Esophagus (tissue), 2 donors: ENCODE measurements around the gene CDX1. TPM values are rescaled to one million over a fixed set of nuclear protein-coding genes. Genes with fewer than 3 reads are reported as not detected.
"Not testable (repeated sequence)": the region's sequence is repeated elsewhere in the genome, so short reads cannot be mapped to it uniquely, and the experiment has no call there.

Experiments used
- H3K27ac ChIP-seq, 2 donors: one replicate each; pipeline ENCODE4 v1.5.1; 2013; ENCODE audit warnings: low read depth in 2 of 2, mild to moderate bottlenecking in 2 of 2, inconsistent platforms in 1 of 2, low read length in 1 of 2, moderate library complexity in 1 of 2
- H3K27me3 ChIP-seq, 2 donors: one replicate each; pipeline ENCODE4 v1.6.1; 2013; ENCODE audit warnings: low read length in 2 of 2, control low read depth in 1 of 2, mild to moderate bottlenecking in 1 of 2; ENCODE audit not compliant: insufficient read depth in 2 of 2, control insufficient read depth in 1 of 2
- H3K36me3 ChIP-seq, 2 donors: one replicate each; pipeline ENCODE4 v1.6.1; 2013; ENCODE audit warnings: low read length in 1 of 2; ENCODE audit not compliant: control insufficient read depth in 2 of 2, insufficient read depth in 2 of 2
- H3K4me1 ChIP-seq, 2 donors: one replicate each; pipeline ENCODE4 v1.6.1; 2013; ENCODE audit warnings: low read length in 1 of 2; ENCODE audit not compliant: control insufficient read depth in 2 of 2, insufficient read depth in 2 of 2
- H3K4me3 ChIP-seq, 2 donors: one replicate each; pipeline ENCODE4 v1.5.1; 2013; ENCODE audit warnings: low read length in 2 of 2, mild to moderate bottlenecking in 2 of 2, low read depth in 1 of 2, moderate library complexity in 1 of 2
- H3K9me3 ChIP-seq, 2 donors: one replicate each; pipeline ENCODE4 v1.6.1; 2013; ENCODE audit warnings: mild to moderate bottlenecking in 2 of 2, low read depth in 1 of 2, low read length in 1 of 2, moderate library complexity in 1 of 2; ENCODE audit not compliant: control insufficient read depth in 2 of 2, insufficient read depth in 1 of 2
- WGBS, 2 donors: extraction: QIAGEN DNeasy Blood & Tissue Kit; methylation state at CpG; one replicate each; pipeline ENCODE4 v1.1.7; 2013; 5-methylcytosine and 5-hydroxymethylcytosine counted together
- polyA plus RNA-seq, 2 donors: library from polyadenylated mRNA; stranded (reverse); fragments of 200-250 nt; gene quantifications; one replicate each; pipeline ENCODE4 v1.2.3, GENCODE V29; 2013
- donor health status: healthy with polysubstance abuse.
- donor health status: Bipolar disorder and iron deficiency.

The CDX1 gene
- polyA plus RNA-seq, 2 donors, result 0.08 TPM; not detected in 1

DNA sequence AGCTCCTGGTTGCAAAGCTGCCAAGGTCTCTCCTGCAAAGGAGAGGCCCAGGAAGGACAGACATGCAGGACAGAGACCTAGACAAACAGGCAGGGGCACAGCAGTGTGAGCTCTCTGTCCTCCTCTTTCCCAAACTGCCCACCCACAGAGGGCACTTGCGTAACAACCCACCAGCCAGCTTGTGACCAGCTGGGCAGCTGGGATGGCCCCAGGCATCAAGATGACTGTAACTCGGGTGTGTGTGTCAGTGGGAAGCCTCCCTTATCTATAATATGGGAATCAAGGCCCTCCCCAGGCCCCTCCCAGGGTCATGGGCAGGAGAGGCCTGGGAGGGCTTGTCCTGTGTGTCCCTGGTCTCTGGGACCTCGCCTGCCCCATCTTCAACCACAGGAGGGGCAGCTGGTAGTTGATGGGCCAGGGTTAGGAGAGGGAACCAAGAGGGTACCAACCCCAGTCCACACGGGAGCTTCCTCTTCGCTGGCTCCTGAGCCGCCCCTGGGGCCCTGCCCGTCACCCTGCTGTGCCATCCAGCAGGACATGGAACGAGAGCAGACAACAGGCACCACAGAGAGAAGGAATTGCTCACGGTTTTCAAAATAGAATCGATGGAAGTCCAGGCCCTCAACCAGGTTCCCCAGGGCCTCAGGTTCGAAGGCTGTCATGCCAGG lies 61.2 kb downstream of the CDX1 start:
- no peak overlapping the region for H3K27ac ChIP-seq
- no peaks in the 10 kb centered on the region for H3K27me3 ChIP-seq
- peaks cover 3 to 4% of the 10 kb centered on the region in 2 donors for H3K4me1 ChIP-seq
- H3K4me3 ChIP-seq, result no peak overlapping the region
- H3K9me3 ChIP-seq, result peaks cover 0 to 2% of the 10 kb centered on the region in 2 donors
- WGBS, 2 donors, result 84 to 86% methylated on average over 11 of the region's 11 CpGs
- no peaks in the 10 kb centered on the region for H3K36me3 ChIP-seq

DNA sequence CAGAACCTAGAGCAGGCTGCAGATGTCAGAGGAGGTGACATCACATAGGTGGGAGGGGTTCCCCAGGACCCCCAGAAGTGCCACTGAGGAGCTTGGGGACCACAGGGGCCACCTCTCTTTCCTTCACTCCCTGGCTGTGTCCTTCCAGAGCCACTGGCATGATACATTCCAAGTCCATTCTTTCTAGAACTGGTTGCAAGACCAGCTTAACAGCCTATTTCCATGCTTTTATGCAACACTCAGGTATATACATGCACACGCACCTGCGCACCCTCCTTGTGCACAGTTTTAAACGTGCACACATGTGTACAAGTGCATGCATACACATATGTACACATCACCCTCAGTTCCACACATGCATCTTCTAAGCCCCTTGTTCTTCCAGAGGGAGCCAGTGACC lies 63.0 kb downstream of the CDX1 start:
- no peaks in the 10 kb centered on the region for H3K36me3 ChIP-seq
- WGBS, 2 donors, result 68 to 69% methylated on average over 3 of the region's 3 CpGs
- H3K27me3 ChIP-seq, result no peaks in the 10 kb centered on the region
- H3K9me3 ChIP-seq, result peaks cover 0 to 2% of the 10 kb centered on the region in 2 donors
- no peak overlapping the region for H3K4me3 ChIP-seq
- peaks cover 4 to 5% of the 10 kb centered on the region in 2 donors for H3K4me1 ChIP-seq
- no peak overlapping the region for H3K27ac ChIP-seq

DNA sequence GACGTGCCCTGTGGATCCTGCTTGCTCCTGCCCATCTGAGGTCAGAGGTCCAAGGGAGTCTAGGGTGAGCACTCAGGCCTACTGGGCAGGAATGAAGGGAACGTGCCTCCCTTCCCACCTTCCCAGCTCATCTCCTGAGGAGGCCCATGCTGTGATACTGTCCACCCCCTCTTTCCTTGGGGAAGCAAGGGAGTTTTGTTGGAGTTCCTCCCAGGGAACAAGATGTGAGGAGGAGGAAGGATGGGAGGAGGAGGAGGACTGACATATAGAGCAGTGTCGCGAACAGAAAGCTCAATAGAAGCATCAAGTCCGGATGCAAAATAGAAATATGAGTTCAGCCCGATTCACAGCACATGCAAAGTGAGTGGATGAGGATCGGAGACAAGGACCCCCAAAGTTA lies 64.3 kb downstream of the CDX1 start:
- H3K36me3 ChIP-seq, result no peaks in the 10 kb centered on the region
- H3K4me1 ChIP-seq, result peaks cover 4 to 5% of the 10 kb centered on the region in 2 donors
- 90 to 92% methylated on average over 7 of the region's 7 CpGs for WGBS, 2 donors

DNA sequence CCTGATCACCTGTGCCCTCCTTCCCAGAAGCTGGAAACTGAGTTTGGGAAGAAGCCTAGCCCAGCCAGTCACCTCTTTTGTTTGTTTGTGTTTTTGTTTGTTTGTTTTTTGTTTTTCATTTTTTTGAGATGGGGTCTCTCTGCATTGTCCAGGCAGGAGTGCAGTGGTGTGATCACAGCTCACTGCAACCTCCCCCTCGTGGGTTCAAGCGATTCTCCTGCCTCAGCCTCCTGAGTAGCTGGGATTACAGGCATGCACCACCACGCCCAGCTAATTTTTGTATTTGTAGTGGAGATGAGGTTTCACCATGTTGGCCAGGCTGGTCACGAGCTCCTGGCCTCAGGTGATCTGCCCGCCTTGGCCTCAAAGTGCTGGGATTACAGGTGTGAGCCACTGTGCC lies 67.1 kb downstream of the CDX1 start:
- not testable (repeated sequence) for H3K27me3 ChIP-seq, H3K27ac ChIP-seq, H3K9me3 ChIP-seq, H3K4me3 ChIP-seq, H3K4me1 ChIP-seq, H3K36me3 ChIP-seq
- 79 to 93% methylated on average over 5 of the region's 5 CpGs for WGBS, 2 donors

More for the DNA sequence above, 64.3 kb downstream of the CDX1 start:
- no peak overlapping the region for H3K27ac ChIP-seq
- H3K9me3 ChIP-seq, result peaks cover 0 to 2% of the 10 kb centered on the region in 2 donors
- no peak overlapping the region for H3K4me3 ChIP-seq
- H3K27me3 ChIP-seq, result no peaks in the 10 kb centered on the region

Other genes with a start within 250 kb of the CDX1 start
- gene PDE6A, start 222.0 kb upstream of the CDX1 start, polyA plus RNA-seq, result 1 to 10 TPM; 1.0 to 1.5 TPM
- 1 to 10 TPM; 7.3 to 8.2 TPM for gene SLC26A2, start 206.0 kb upstream of the CDX1 start, polyA plus RNA-seq
- gene TIGD6, start 166.1 kb upstream of the CDX1 start, polyA plus RNA-seq, result 1 to 10 TPM; 2.1 to 2.5 TPM
- gene HMGXB3, start 166.0 kb upstream of the CDX1 start, polyA plus RNA-seq, result 10 to 100 TPM in 1 of 2 donors, 1 to 10 TPM in 1; 9.7 to 13.0 TPM
- gene CSF1R, start 80.2 kb upstream of the CDX1 start, polyA plus RNA-seq, result 1 to 10 TPM; 2.0 to 4.9 TPM
- gene PDGFRB, start 10.9 kb upstream of the CDX1 start, polyA plus RNA-seq, result 1 to 10 TPM; 7.9 to 9.6 TPM
- gene SLC6A7, start 23.3 kb downstream of the CDX1 start, polyA plus RNA-seq, result not detected
- gene CAMK2A, start 123.0 kb downstream of the CDX1 start, polyA plus RNA-seq, result under 1 TPM; 0.11 to 0.24 TPM
- gene ARSI, start 136.1 kb downstream of the CDX1 start, polyA plus RNA-seq, result 1 to 10 TPM in 1 of 2 donors, under 1 TPM in 1; 0.77 to 1.6 TPM
- gene TCOF1, start 190.9 kb downstream of the CDX1 start, polyA plus RNA-seq, result 10 to 100 TPM; 13.0 to 13.5 TPM
- gene CD74, start 246.1 kb downstream of the CDX1 start, polyA plus RNA-seq, result 100 to 1,000 TPM; 111 to 256 TPM